Psoas muscle (tissue), 8 donors: ENCODE data around the gene POLR2C. TPM values are rescaled to one million over a fixed set of nuclear protein-coding genes. Genes with fewer than 3 reads are reported as not detected.

Experiments used
- ATAC-seq, 4 donors: fragments of 200-7000 bp; cut with Tn5 transposase; one replicate each; pipeline ENCODE4 v1.9.1; 2020; ENCODE audit warnings: moderate library complexity in 3 of 4, mild to moderate bottlenecking in 2 of 4
- DNase-seq, 2 donors: peaks; one replicate each; pipeline ENCODE4 v3.0.0-alpha.2; 2020
- H3K27ac ChIP-seq: fragments of 200-600 bp; one replicate; pipeline ENCODE4 v1.8.0; 2022
- H3K27me3 ChIP-seq, 3 donors: fragments of 200-600 bp in 1 of 3; one replicate each; pipeline versions ENCODE4 v1.6.1 to v1.8.0; 2013 to 2022; ENCODE audit warnings: low read length in 2 of 3, mild to moderate bottlenecking in 2 of 3, moderate library complexity in 1 of 3; ENCODE audit not compliant: insufficient read depth in 3 of 3
- H3K36me3 ChIP-seq, 2 donors: fragments of 200-600 bp in 1 of 2; one replicate each; pipeline versions ENCODE4 v1.6.1 to v1.8.0; 2013 to 2022; ENCODE audit warnings: low read depth in 1 of 2, mild to moderate bottlenecking in 1 of 2, moderate library complexity in 1 of 2; ENCODE audit not compliant: insufficient read depth in 1 of 2
- H3K4me1 ChIP-seq: fragments of 200-600 bp; one replicate; pipeline ENCODE4 v1.8.0; 2022
- H3K4me3 ChIP-seq: fragments of 200-600 bp; one replicate; pipeline ENCODE4 v1.8.0; 2022; ENCODE audit warnings: mild to moderate bottlenecking
- H3K9me3 ChIP-seq: fragments of 200-600 bp; one replicate; pipeline ENCODE4 v1.8.0; 2022
- CTCF ChIP-seq: fragments of 200-600 bp; IDR thresholded peaks from one replicate; pipeline ENCODE4 v1.8.0; 2022; ENCODE audit warnings: antibody characterized with exemption
- WGBS, 3 donors: extraction: QIAGEN DNeasy Blood & Tissue Kit; methylation state at CpG; one replicate each; pipeline versions ENCODE4 v1.1.6 to v1.1.7; 2013; 5-methylcytosine and 5-hydroxymethylcytosine counted together
- intact Hi-C, 2 donors: fragments of 100-400 bp; cut with DNase I; formaldehyde crosslinking; loops; one replicate each; pipeline versions ENCODE4 v1.11.0 to v1.14.2; 2022
- polyA plus RNA-seq, 3 donors: library from polyadenylated mRNA; stranded (reverse); fragments of 200-250 nt; gene quantifications; one replicate each; pipeline ENCODE4 v1.2.3, GENCODE V29; 2013
- total RNA-seq, 4 donors: library from RNA; stranded (reverse); fragmentation: NEBNext Ultra II Directional in 2 of 4; extraction: Animal tissue kit (Norgen Biotek cat#: 25700) in 2 of 4; gene quantifications; one replicate each; pipeline versions ENCODE4 v1.2.1 to v1.2.4, GENCODE V29; 2021 to 2023
- donor health status: healthy with polysubstance abuse.
- donor health status: DM: no; HTN: no; CAD: no; lungs with moderate emphysema.
- donor health status: Bipolar disorder and iron deficiency.
- donor health status: healthy.
- donor health status: DM: yes; HTN: yes; CAD: no.
- donor health status: DM: no; HTN: no; CAD: no.
- donor health status: DM: no; HTN: no; CAD: no.
- donor health status: DM: yes; HTN: yes; CAD: no.

POLR2C gene
- total and polyA plus RNA-seq, 7 donors, result 45.1 to 97.1 (median 57.0) TPM

- no peaks in the 10 kb centered on the region for H3K27me3 ChIP-seq
- no peak for TF ChIP-seq CTCF
- H3K27ac ChIP-seq, result no peak overlapping the region
- 81 to 91% (median 83%) methylated on average over 8 of the region's 8 CpGs for WGBS, 3 donors
- intact Hi-C loops, result no loop called here
- H3K36me3 ChIP-seq, result no peaks in the 10 kb centered on the region
- H3K9me3 ChIP-seq, result no peaks in the 10 kb centered on the region
- DNase-seq (peak in 1 of 2 donors; percentile 21), ATAC-seq (no peak)
- peak overlapping the region; percentile 81 for H3K4me3 ChIP-seq
- H3K4me1 ChIP-seq, result peaks cover 14% of the 10 kb centered on the region
Observed at GRCh38 chr16:57486858-57487834, 24.7 kb downstream of the POLR2C start.

GRCh38 chr16:57489229-57489628 lies 26.8 kb downstream of the POLR2C start:
- ATAC-seq (no peak), DNase-seq (no peak)
- Histone ChIP-seq H3K36me3 (no peaks in the 10 kb centered on the region), H3K4me3 (no peak overlapping the region), H3K9me3 (no peaks in the 10 kb centered on the region), H3K27ac (no peak overlapping the region), H3K27me3 (no peaks in the 10 kb centered on the region), H3K4me1 (peaks cover 14% of the 10 kb centered on the region)
- no peak for TF ChIP-seq CTCF
- intact Hi-C loops, result no loop called here
- WGBS, 3 donors, result 93 to 95% (median 94%) methylated on average over 5 of the region's 5 CpGs

GRCh38 chr16:57493767-57494166 lies 31.3 kb downstream of the POLR2C start:
- Histone ChIP-seq H3K27ac (no peak overlapping the region), H3K36me3 (no peaks in the 10 kb centered on the region), H3K9me3 (no peaks in the 10 kb centered on the region), H3K4me1 (no peaks in the 10 kb centered on the region), H3K4me3 (no peak overlapping the region), H3K27me3 (no peaks in the 10 kb centered on the region)
- TF ChIP-seq CTCF, result no peak
- intact Hi-C loops, result no loop called here
- DNase-seq (no peak), ATAC-seq (no peak)
- WGBS, 3 donors, result 77 to 93% (median 84%) methylated on average over 4 of the region's 4 CpGs

- H3K27me3 ChIP-seq, result no peaks in the 10 kb centered on the region
- intact Hi-C loops, result no loop called here
- H3K4me3 ChIP-seq, result no peak overlapping the region
- no peaks in the 10 kb centered on the region for H3K36me3 ChIP-seq
- H3K4me1 ChIP-seq, result no peaks in the 10 kb centered on the region
- ATAC-seq, result no peak
- H3K27ac ChIP-seq, result no peak overlapping the region
- WGBS, 3 donors, result 61 to 63% (median 61%) methylated on average over 13 of the region's 13 CpGs
- TF ChIP-seq CTCF, result no peak
- peak in 1 of 2 donors; percentile 38 for DNase-seq
- H3K9me3 ChIP-seq, result no peaks in the 10 kb centered on the region
Observed at GRCh38 chr16:57497121-57497520, 34.6 kb downstream of the POLR2C start.
